ENCODE results near the gene ARFRP1. TPM values are rescaled to one million over a fixed set of nuclear protein-coding genes. Genes with fewer than 3 reads are reported as not detected.
"Not testable (repeated sequence)": the region's sequence is repeated elsewhere in the genome, so short reads cannot be mapped to it uniquely, and the experiment has no call there.

The ARFRP1 gene
- total RNA-seq, 1 donor from 2014 or later: 49.1 TPM

- DNase-seq (ENCODE audit: low spot score) (no peak), ATAC-seq (peak; percentile 70)
- intact Hi-C loops (cut with DNase I): loop anchor here (10.0 kb wide), 1 partner anchor 80 kb away; no protein-coding TSS in a partner anchor
Observed at GRCh38 chr20:63664861-63665594, 42.7 kb downstream of the ARFRP1 start.

DNA sequence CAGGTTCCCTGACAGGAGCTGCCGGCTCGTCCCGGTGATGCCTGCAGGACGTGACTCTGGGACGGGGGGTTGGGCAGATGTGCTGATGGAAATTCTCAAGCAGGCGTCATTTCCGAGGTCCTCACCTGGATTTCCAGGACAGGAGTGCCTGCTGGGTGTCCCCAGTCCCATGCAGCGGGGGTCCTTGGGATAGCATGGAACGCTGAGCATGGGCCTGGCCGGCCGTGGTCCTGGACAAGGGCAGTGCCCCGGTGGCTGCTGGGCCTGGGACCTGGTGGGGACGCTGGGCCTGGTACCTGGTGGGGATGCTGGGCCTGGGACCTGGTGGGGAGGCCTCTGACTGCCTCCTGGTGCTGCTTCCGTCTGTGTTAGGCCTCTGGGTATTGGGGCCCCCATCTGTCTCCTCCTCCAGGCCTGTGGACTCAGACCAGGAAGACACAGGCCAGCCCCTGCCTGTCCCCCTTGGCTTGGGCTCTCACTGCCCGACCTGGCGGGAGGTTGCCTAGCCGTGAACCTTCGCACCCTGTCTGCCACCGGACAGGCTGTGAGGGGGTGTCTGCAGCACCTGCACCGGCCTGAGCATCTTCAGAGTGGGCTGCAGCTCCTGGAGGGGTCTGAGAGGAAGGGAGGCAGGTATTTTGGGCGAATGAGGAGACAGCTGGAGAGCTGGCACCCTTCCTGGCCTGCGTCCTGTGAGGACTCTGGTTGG, 43.5 kb downstream of the ARFRP1 start:
- intact Hi-C loops (cut with DNase I): loop anchor here (10.0 kb wide), 1 partner anchor 81 kb away; no protein-coding TSS in a partner anchor
- DNase-seq (ENCODE audit: low spot score): no peak
- no peak for ATAC-seq

- DNase-seq (ENCODE audit: low spot score): peak; percentile 56
- no peak for ATAC-seq
- intact Hi-C loops (cut with DNase I): loop anchor here (10.0 kb wide), 1 partner anchor 81 kb away; no protein-coding TSS in a partner anchor
Observed at GRCh38 chr20:63663332-63664066, 44.3 kb downstream of the ARFRP1 start.

DNA sequence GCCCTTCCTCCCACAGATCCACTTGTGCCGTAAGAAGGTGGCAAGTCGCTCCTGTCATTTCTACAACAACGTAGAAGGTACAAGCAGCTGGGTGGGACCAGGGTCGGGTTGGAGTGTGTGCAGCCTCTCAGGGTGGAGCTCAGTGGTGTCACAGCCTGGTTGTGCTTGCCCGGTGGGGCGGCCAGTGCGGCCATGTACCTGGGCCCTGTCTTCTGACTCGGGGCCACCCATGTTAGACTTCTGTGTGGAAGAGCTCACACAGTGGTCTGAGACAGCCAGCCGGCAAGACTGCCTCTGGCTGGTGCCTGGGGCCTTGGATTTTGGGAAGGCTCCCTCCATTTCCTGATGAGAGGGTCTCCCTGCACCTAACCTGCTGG, 45.0 kb downstream of the ARFRP1 start:
- DNase-seq (ENCODE audit: low spot score): no peak
- intact Hi-C loops (cut with DNase I): loop anchor here (10.0 kb wide), 1 partner anchor 82 kb away; no protein-coding TSS in a partner anchor
- no peak for ATAC-seq

- intact Hi-C loops (cut with DNase I): loop anchor here (10.0 kb wide), 1 partner anchor 83 kb away; no protein-coding TSS in a partner anchor
- no peak for DNase-seq (ENCODE audit: low spot score)
- no peak for ATAC-seq
Observed at GRCh38 chr20:63661959-63662812, 45.6 kb downstream of the ARFRP1 start.

DNA sequence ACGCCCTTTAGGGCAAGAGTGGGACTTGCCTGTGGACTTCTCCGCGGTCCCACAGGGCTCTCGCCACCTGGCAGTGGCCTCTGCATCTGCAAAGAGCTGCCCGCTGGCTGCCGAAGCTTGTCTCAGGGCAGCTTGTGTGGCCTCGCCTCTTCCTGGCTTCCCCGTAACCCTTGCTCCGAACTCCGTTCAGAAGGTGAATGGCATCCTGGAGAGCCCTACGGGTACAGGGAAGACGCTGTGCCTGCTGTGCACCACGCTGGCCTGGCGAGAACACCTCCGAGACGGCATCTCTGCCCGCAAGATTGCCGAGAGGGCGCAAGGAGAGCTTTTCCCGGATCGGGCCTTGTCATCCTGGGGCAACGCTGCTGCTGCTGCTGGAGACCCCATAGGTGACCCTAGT, 46.7 kb downstream of the ARFRP1 start:
- DNase-seq (ENCODE audit: low spot score) (no peak), ATAC-seq (no peak)
- intact Hi-C loops (cut with DNase I): loop anchor here (10.0 kb wide), 1 partner anchor 84 kb away; no protein-coding TSS in a partner anchor

- intact Hi-C loops (cut with DNase I): loop anchor here (10.0 kb wide), 1 partner anchor 84 kb away; no protein-coding TSS in a partner anchor
- DNase-seq (ENCODE audit: low spot score): no peak
- no peak for ATAC-seq
Observed at GRCh38 chr20:63660622-63661021, 47.2 kb downstream of the ARFRP1 start.

- not testable (repeated sequence) for DNase-seq (ENCODE audit: low spot score); ATAC-seq
- intact Hi-C loops (cut with DNase I): loop anchor here (10.0 kb wide), 1 partner anchor 85 kb away; no protein-coding TSS in a partner anchor
Observed at GRCh38 chr20:63660174-63660573, 47.6 kb downstream of the ARFRP1 start.

DNA sequence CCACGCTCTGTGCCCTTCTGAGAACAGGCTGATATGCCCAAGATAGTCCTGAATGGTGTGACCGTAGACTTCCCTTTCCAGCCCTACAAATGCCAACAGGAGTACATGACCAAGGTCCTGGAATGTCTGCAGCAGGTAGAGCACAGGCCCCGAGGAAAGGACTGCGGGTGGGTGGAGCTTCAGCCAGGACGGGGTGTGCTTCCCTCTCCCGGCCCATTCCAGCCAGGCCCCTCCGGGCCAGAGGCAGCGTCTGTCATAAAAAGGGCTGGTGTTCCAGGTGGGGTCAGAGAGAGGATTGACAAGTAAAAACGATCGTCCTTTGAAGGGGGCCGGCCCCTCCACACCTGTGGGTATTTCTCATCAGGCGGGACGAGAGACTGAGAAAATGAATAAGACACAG, 48.4 kb downstream of the ARFRP1 start:
- DNase-seq (ENCODE audit: low spot score) (peak; percentile 62), ATAC-seq (no peak)
- intact Hi-C loops (cut with DNase I): no loop called here

DNA sequence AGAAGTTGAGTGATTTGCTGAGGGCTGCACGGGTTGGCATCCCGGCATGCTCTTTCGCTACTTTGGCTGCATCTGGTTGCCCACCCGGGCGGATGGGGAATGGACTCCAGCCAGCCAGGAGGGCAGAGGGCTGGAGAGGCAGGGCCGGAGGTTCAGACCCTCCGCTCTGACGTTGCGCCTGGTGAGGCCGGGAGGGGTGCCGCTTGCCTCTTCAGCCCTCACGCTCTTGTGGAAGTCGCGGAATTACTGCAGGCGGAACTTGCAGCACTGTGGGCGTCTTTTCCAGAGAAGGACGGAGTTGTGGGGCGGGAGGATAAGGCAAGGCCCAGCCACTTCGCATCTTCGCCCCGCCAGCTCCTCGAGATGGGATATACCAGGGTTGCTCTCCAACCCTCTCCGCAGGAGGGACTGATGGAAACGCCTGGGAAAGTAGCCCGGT, 49.0 kb downstream of the ARFRP1 start:
- peak; percentile 60 for DNase-seq (ENCODE audit: low spot score)
- intact Hi-C loops (cut with DNase I): no loop called here
- ATAC-seq: peak; percentile 35

DNA sequence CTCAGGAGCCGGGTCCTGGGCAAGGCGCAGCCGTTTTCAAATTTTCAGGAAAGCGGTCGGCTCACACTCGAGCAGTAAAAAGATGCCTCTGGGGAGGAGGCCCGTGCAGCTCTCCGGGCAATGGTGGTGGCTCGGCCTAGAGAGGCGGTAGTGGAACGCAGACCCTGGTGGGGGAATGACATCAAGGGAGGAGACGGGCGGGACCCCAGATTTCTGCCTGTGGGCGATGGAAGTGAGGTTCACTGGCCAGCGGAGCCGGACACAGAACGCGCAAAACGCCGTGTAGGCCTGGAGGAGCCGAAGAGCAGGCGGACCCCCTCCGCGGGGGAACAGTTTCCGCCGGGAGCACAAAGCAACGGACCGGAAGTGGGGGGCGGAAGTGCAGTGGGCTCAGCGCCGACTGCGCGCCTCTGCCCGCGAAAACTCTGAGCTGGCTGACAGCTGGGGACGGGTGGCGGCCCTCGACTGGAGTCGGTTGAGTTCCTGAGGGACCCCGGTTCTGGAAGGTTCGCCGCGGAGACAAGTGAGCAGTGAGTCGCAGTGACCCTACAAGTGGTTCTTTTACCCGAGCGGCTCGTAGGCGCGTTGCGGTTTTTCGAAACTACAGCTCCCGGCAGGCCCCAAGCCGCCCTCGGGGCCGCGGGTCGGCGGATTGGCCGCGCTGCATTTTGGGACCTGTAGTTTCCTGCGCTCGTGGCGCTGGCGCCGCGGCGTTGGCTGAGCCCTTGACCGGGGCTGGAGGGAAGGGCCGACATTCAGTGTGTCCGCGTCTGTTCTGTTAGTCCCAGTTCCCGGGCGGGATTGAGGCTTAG, 49.6 kb downstream of the ARFRP1 start, which contains the start of gene RTEL1:
Gene RTEL1 (plus strand): TSS at position 376 of the 812 bp plus-strand sequence. CDS start 1,091 bp downstream, outside the sequence.
- intact Hi-C loops (cut with DNase I): no loop called here
- peak; percentile 95 for ATAC-seq
- peak; percentile 95 for DNase-seq (ENCODE audit: low spot score)

DNA sequence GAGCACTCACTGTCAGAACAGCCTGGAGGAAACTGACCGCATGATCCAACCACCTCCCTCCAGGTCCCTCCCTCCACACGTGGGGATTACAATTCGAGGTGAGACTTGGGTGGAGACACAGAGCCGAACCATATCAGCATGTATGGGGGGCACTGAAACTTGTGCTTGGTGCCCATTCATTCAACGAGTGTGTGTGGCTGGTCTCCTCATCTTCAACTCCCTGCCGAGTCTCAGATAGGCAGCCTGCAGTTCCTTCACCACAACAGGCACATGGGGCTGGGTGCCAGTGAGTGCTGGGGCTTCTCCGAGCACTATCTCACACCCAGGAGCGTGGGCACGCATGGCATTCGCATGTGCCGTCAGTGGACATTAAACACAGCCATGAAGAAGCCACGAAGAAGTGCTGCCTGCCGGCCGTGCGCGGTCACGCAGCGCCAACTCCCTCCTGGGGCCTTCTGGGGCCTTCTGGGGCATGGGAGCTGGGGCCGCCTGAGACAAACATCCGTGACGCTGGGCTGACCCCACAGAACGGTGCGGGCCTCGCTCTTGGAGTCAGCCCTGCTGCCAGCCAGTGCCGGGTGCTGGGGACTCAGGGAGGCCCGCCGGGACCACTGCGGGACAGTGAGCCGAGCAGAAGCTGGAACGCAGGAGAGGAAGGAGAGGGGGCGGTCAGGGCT, 50.4 kb downstream of the ARFRP1 start:
- ATAC-seq (peak; percentile 0), DNase-seq (ENCODE audit: low spot score) (no peak)
- intact Hi-C loops (cut with DNase I): no loop called here

GRCh38 chr20:63656451-63656850, 51.3 kb downstream of the ARFRP1 start:
- no peak for DNase-seq (ENCODE audit: low spot score)
- ATAC-seq: no peak
- intact Hi-C loops (cut with DNase I): no loop called here

GRCh38 chr20:63655249-63655648, 52.5 kb downstream of the ARFRP1 start:
- ATAC-seq (no peak), DNase-seq (ENCODE audit: low spot score) (no peak)
- intact Hi-C loops (cut with DNase I): no loop called here

DNA sequence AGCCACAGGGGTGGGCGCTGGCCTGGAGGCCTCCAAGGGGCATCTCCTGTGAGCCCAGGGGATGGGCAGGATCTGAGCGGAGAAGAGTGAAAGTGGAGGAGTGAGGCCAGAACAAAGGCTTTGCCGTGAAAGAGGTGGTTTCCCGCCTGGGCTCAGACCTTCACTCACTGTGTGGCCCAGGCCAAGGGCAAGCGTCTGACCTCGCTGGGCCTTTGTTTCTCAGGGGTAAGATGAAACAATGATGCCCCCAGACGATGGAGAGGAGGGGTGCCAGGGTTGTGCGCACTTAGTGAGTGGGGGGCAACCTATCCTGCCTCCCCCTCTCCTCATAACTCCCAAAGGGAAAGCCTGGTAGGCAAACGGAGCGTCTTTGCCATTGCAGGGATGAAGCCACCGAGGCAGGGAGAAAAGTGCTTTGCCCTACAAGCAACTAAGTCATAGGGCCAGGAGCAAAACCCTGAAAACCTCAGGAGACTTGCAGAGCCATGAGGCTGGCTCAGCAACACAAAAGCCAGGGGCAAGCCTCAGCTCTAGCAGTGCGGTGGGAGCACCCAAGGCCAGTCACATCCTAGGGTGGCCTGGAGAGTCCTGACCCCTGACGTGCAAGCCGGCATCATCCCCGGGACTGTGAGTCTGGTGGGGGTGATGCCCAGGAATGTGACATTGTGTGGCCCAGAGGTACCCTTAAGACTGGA, 53.7 kb downstream of the ARFRP1 start:
- DNase-seq (ENCODE audit: low spot score) (no peak), ATAC-seq (no peak)
- intact Hi-C loops (cut with DNase I): no loop called here

Data from sciatic nerve (tissue), 2 donors.